HepG2 (cell line): ENCODE data around the gene KLF13. TPM values are rescaled to one million over a fixed set of nuclear protein-coding genes. Genes with fewer than 3 reads are reported as not detected.
A peak's percentile ranks its signal among the peaks of the same experiment; 100 is the strongest.

Experiments used
- ATAC-seq: fragments of 200-7000 bp; cut with Tn5 transposase; 3 replicates; pipeline ENCODE4 v1.9.1; 2020; ENCODE audit warnings: mild to moderate bottlenecking, moderate library complexity
- BruUV-seq: library from RNA; stranded (reverse); fragments of 400-500 nt; replicated peaks from 2 replicates; lab custom pipeline; 2021; lab: Mats Ljungman, UMichigan
- CTCF ChIA-PET: fragments of 300-600 bp; formaldehyde crosslinking; extraction: SDS; loops from one replicate; lab custom pipeline; 2021; ENCODE audit warnings: low total read pairs, inconsistent platforms, low intra/inter-chr PET ratio; lab: Yijun Ruan, JAX
- POLR2A ChIA-PET: fragments of 350-600 bp; sonication (Branson Sonifier 250); formaldehyde crosslinking; loops from one replicate; lab custom pipeline; 2020; ENCODE audit warnings: antibody characterized with exemption, inconsistent platforms; lab: Yijun Ruan, JAX
- DNase-seq: peaks from one replicate; pipeline ENCODE4 v3.0.0-alpha.2; 2015; ENCODE audit warnings: low spot score
- FAIRE-seq: peaks from 3 replicates; lab custom pipeline; 2011; peaks lifted over from hg19 to GRCh38; lab: Jason Lieb, UNC
- H2AFZ ChIP-seq: one replicate; pipeline ENCODE4 v1.6.1; 2011; ENCODE audit warnings: low read length, inconsistent platforms
- H3K27ac ChIP-seq: fragments of 300-600 bp; 3 replicates; pipeline ENCODE4 v1.8.0; 2011; ENCODE audit warnings: mixed run types, mild to moderate bottlenecking, mixed read lengths, low read length, inconsistent platforms; ENCODE audit not compliant: insufficient read depth; ENCODE audit errors: extremely low read length
- H3K27me3 ChIP-seq, 2 experiments: fragments of 200-600 bp in 1 of 2; 2 replicates in 1 of 2; 3 replicates in 1 of 2; pipeline versions ENCODE4 v1.6.0 to v1.8.0; 2011; ENCODE audit warnings: low read length in 2 of 2, mild to moderate bottlenecking in 2 of 2, moderate library complexity in 2 of 2, inconsistent platforms in 1 of 2; ENCODE audit not compliant: insufficient read depth in 2 of 2, control insufficient read depth in 1 of 2
- H3K36me3 ChIP-seq, 2 experiments: fragments of 200-600 bp in 1 of 2; replicated peaks in 1 of 2; 2 replicates in 1 of 2; 3 replicates in 1 of 2; pipeline versions ENCODE4 v1.5.1 to v1.8.0; 2011; ENCODE audit warnings: low read length in 2 of 2, inconsistent platforms in 1 of 2; ENCODE audit not compliant: insufficient read depth in 2 of 2, control insufficient read depth in 1 of 2
- H3K4me1 ChIP-seq: 2 replicates; pipeline ENCODE4 v1.5.1; 2012; ENCODE audit warnings: low read length, inconsistent platforms; ENCODE audit not compliant: insufficient read depth
- H3K4me2 ChIP-seq: 2 replicates; pipeline ENCODE4 v1.6.0; 2011; ENCODE audit warnings: low read depth, low read length, inconsistent platforms
- H3K4me3 ChIP-seq, 3 experiments: fragments of 200-600 bp in 1 of 3; sonication (generic), shearing (Covaris generic) in 1 of 3; replicated peaks in 1 of 3; 2 replicates each; pipeline ENCODE4 v1.5.1; 2011 to 2016; ENCODE audit warnings: low read length in 3 of 3, inconsistent platforms in 2 of 3, low read depth in 2 of 3, mild to moderate bottlenecking in 2 of 3, control low read depth in 1 of 3, mixed read lengths in 1 of 3; ENCODE audit not compliant: insufficient read depth in 1 of 3
- H3K79me2 ChIP-seq: one replicate; pipeline ENCODE4 v1.6.1; 2011; ENCODE audit warnings: low read length, inconsistent platforms; ENCODE audit not compliant: insufficient read depth
- H3K9ac ChIP-seq: 2 replicates; pipeline ENCODE4 v1.6.0; 2011; ENCODE audit warnings: mild to moderate bottlenecking, low read depth, low read length, inconsistent platforms; ENCODE audit not compliant: insufficient read depth
- H3K9me3 ChIP-seq: 2 replicates; pipeline ENCODE4 v1.5.1; 2012; ENCODE audit warnings: mild to moderate bottlenecking, low read length
- H4K20me1 ChIP-seq: 2 replicates; pipeline ENCODE4 v1.6.0; 2011; ENCODE audit warnings: inconsistent platforms, mild to moderate bottlenecking, low read length, moderate library complexity; ENCODE audit not compliant: insufficient read depth
- ARNT2 ChIP-seq: sonication (generic); formaldehyde crosslinking; IDR thresholded peaks from 2 replicates; pipeline ENCODE4 v1.8.0; 2022; ENCODE audit warnings: mild to moderate bottlenecking, low read depth, missing genetic modification reagents, moderate library complexity
- ELF3 ChIP-seq: IDR thresholded peaks from 2 replicates; pipeline ENCODE4 v1.6.1; 2016; ENCODE audit warnings: missing genetic modification reagents, missing compliant biosample characterization
- HOMEZ ChIP-seq: IDR thresholded peaks from 2 replicates; pipeline ENCODE4 v1.6.1; 2016; ENCODE audit warnings: low read depth
- KDM5B ChIP-seq: sonication (generic); formaldehyde crosslinking; IDR thresholded peaks from 2 replicates; pipeline ENCODE4 v1.4.0; 2020; ENCODE audit warnings: missing genetic modification reagents, mild to moderate bottlenecking, borderline replicate concordance
- KLF12 ChIP-seq: sonication (generic); formaldehyde crosslinking; IDR thresholded peaks from 2 replicates; pipeline ENCODE4 v1.4.0; 2020; ENCODE audit warnings: missing genetic modification reagents, borderline replicate concordance
- KMT2B ChIP-seq: IDR thresholded peaks from 2 replicates; pipeline ENCODE4 v1.6.1; 2016; ENCODE audit warnings: missing genetic modification reagents, missing compliant biosample characterization
- NFYB ChIP-seq: sonication (generic); formaldehyde crosslinking; IDR thresholded peaks from 2 replicates; pipeline ENCODE4 v1.4.0; 2020; ENCODE audit warnings: missing genetic modification reagents
- NFYC ChIP-seq: IDR thresholded peaks from 2 replicates; pipeline ENCODE4 v1.6.1; 2016; ENCODE audit warnings: missing genetic modification reagents, missing compliant biosample characterization
- NR2F1 ChIP-seq, 2 experiments: fragments of 450-650 bp in 1 of 2; formaldehyde crosslinking in 1 of 2; IDR thresholded peaks; 2 replicates each; pipeline versions ENCODE4 v1.5.0 to v1.6.1; 2016 to 2020; ENCODE audit warnings: mild to moderate bottlenecking in 1 of 2, missing compliant biosample characterization in 1 of 2, missing genetic modification reagents in 1 of 2, moderate library complexity in 1 of 2
- TAF1 ChIP-seq: sonication (generic); formaldehyde crosslinking; IDR thresholded peaks from 2 replicates; pipeline ENCODE4 v1.4.0; 2020; ENCODE audit warnings: missing genetic modification reagents
- TCF7 ChIP-seq: sonication (generic); IDR thresholded peaks from 2 replicates; pipeline ENCODE4 v1.6.1; 2016; ENCODE audit warnings: antibody characterized with exemption, low read depth
- ZBTB2 ChIP-seq: sonication (generic); formaldehyde crosslinking; IDR thresholded peaks from 2 replicates; pipeline ENCODE4 v1.8.0; 2022; ENCODE audit warnings: low read depth, missing genetic modification reagents
- ZBTB7B ChIP-seq: sonication (generic); formaldehyde crosslinking; IDR thresholded peaks from 2 replicates; pipeline ENCODE4 v1.4.0; 2020; ENCODE audit warnings: missing genetic modification reagents
- ZNF326 ChIP-seq: sonication (generic); formaldehyde crosslinking; IDR thresholded peaks from 2 replicates; pipeline ENCODE4 v1.4.0; 2020; ENCODE audit warnings: missing genetic modification reagents, borderline replicate concordance
- ZNF674 ChIP-seq: sonication (generic); formaldehyde crosslinking; IDR thresholded peaks from 2 replicates; pipeline ENCODE4 v1.5.0; 2020; ENCODE audit warnings: low read depth, mild to moderate bottlenecking, missing genetic modification reagents
- WGBS: methylation state at CpG from one replicate; pipeline ENCODE4 v1.1.6; 2017; ENCODE audit warnings: low lambda C conversion rate; 5-methylcytosine and 5-hydroxymethylcytosine counted together
- in situ Hi-C: cut with HindIII; loops from 2 replicates; pipeline ENCODE4 v1.10.0; 2017; ENCODE audit warnings: low pct_unique_long_range_greater_than_20kb; ENCODE audit not compliant: extremely low pct_ligation_motif_present
- intact Hi-C: fragments of 100-400 bp; cut with micrococcal nuclease; formaldehyde crosslinking; loops from one replicate; pipeline ENCODE4 v1.10.0; 2022; ENCODE audit not compliant: unreplicated experiment
- polyA plus RNA-seq, 8 experiments: library from polyadenylated mRNA; depleted of rRNA in 3 of 8; stranded (reverse) in 7 of 8; unstranded in 1 of 8; fragments of >200 nt; fragmentation: Illumina TruSeq in 4 of 8; extraction: Trizol in 4 of 8; gene quantifications; 2 replicates each; pipeline versions ENCODE4 v1.2.1 to v1.2.3, GENCODE V29; 2011 to 2016; ENCODE audit warnings: low read depth in 4 of 8, missing spikeins in 1 of 8, mixed read lengths in 1 of 8; ENCODE audit not compliant: insufficient read depth in 1 of 8
- total RNA-seq, 5 experiments: library from RNA; depleted of rRNA; stranded (reverse); fragments of >200 nt; fragmentation: Illumina TruSeq; extraction: Trizol; gene quantifications; 2 replicates each; pipeline ENCODE4 v1.2.3, GENCODE V29; 2016; ENCODE audit warnings: low read depth in 1 of 5

Gene KLF13
- total and polyA plus RNA-seq, 2 of the 13 experiments (the other 11 are each of a cell fraction or from before 2014, with no cell fraction given), result 16.8 to 25.1 TPM

- H3K9ac ChIP-seq, result no peak overlapping the region
- FAIRE-seq (no peak), DNase-seq (no peak), ATAC-seq (no peak)
- intact Hi-C loops (no loop called here), in situ Hi-C loops (no loop called here)
- peaks cover 0 to 53% of the 10 kb centered on the region in 2 experiments; a peak in 3 of 5 replicates for H3K27me3 ChIP-seq
- 64% methylated on average over 3 of the region's 3 CpGs for WGBS
- H4K20me1 ChIP-seq, result no peaks in the 10 kb centered on the region
- ChIA-PET POLR2A (no interaction called here), CTCF (no interaction called here)
- H3K27ac ChIP-seq, result no peak overlapping the region
- H3K4me1 ChIP-seq, result peaks cover 39% of the 10 kb centered on the region
- H2AFZ ChIP-seq, result no peak overlapping the region
- H3K4me3 ChIP-seq, result no peak overlapping the region
- BruUV-seq, result no TSS peak
- no peaks in the 10 kb centered on the region for H3K36me3 ChIP-seq
- no peak overlapping the region for H3K4me2 ChIP-seq
- no peaks in the 10 kb centered on the region for H3K79me2 ChIP-seq
- TF ChIP-seq NFYB (CRISPR knock-in tag), result peak; percentile 42
- 0 out of 2 replicates have a peak, but pooled peaks have one; percentile 13 for TF ChIP-seq NFYC (CRISPR knock-in tag)
- TF ChIP-seq KLF12 (CRISPR knock-in tag), result no peak
- TF ChIP-seq ARNT2 (CRISPR knock-in tag), result no peak
- peaks cover 9% of the 10 kb centered on the region; the same call in 1 of the 2 replicates for H3K9me3 ChIP-seq
Observed at GRCh38 chr15:31404345-31404744, 77.7 kb downstream of the KLF13 start.

GRCh38 chr15:31405200-31405920 is 78.7 kb downstream of the KLF13 start:
- H3K4me1 ChIP-seq, result peaks cover 30% of the 10 kb centered on the region
- H3K4me3 ChIP-seq, result no peak overlapping the region
- WGBS, result 56% methylated on average over 13 of the region's 13 CpGs
- H2AFZ ChIP-seq, result no peak overlapping the region
- H3K27me3 ChIP-seq, result peaks cover 0 to 43% of the 10 kb centered on the region in 2 experiments; a peak in 3 of 5 replicates
- no peak overlapping the region for H3K27ac ChIP-seq
- in situ Hi-C loops, result no loop called here
- H3K36me3 ChIP-seq, result no peaks in the 10 kb centered on the region
- FAIRE-seq (peak; percentile 36), DNase-seq (peak; percentile 72), ATAC-seq (peak; percentile 47; the same call in 2 of the 3 replicates)
- H3K9ac ChIP-seq, result no peak overlapping the region
- no peaks in the 10 kb centered on the region for H3K79me2 ChIP-seq
- intact Hi-C loops, result no loop called here
- ChIA-PET CTCF (no interaction called here), POLR2A (no interaction called here)
- BruUV-seq, result no TSS peak
- peak overlapping the region; percentile 37 for H3K4me2 ChIP-seq
- no peaks in the 10 kb centered on the region for H4K20me1 ChIP-seq
- peaks cover 11% of the 10 kb centered on the region; the same call in 1 of the 2 replicates for H3K9me3 ChIP-seq
- TF ChIP-seq ZNF674 (no peak), KDM5B (CRISPR knock-in tag) (no peak), ZBTB2 (CRISPR knock-in tag) (no peak), KMT2B (no peak), ELF3 (CRISPR knock-in tag) (peak; percentile 39; the same call in 1 of the 2 replicates), NR2F1 (CRISPR knock-in tag; IDR thresholded peaks at IDR 0.05) (0 out of 4 replicates have a peak, but pooled peaks of 1 of the 2 experiments have one; percentile 17), HOMEZ (CRISPR knock-in tag) (no peak), ZBTB7B (peak; percentile 64; the same call in 1 of the 2 replicates), TCF7 (peak; percentile 47), ZNF326 (CRISPR knock-in tag) (no peak), TAF1 (CRISPR knock-in tag) (no peak)
